ENCODE measurements around the gene SAFB2.

Gene SAFB2

DNA sequence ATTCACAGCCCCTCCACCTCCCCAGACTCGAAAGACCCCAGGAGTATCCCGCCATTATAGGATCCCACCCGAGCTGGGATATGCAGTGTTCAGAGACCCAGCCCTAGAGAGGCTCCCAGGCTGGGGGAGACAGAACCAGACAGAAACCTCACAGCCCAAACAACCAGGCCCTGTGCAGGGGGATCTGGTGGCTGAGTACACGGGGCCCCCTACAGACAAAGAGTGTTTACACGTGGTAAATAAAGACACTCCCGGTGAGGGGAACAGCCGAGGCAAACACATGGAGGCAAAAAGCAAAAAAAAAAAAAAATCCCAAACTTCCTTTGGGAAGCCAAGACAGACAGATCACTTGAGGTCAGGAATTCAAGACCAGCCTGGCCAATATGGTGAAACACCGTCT is 79.9 kb downstream of the SAFB2 start:
- no peak for DNase-seq (ENCODE audit: low read depth, low spot score)

DNA sequence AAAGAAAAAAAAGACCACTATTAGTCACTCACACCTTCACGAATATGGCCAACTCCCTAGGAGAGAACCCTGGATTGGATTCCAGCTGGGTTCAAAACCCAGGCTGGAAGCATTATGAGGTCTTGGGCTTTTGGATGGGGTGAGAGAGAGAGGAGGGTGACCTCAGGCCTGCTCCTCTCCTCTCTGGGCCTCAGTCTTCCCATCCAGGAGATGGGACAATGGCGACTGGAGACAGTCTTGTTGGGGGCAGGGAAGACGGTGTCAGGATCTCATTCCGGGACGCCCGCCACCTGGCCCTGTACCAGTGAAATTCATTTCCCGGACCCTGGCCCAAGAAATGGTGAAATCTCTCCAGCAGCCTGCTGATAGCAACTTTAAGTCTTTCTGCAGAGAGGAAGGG is 81.1 kb downstream of the SAFB2 start:
- no peak for DNase-seq (ENCODE audit: low read depth, low spot score)

DNA sequence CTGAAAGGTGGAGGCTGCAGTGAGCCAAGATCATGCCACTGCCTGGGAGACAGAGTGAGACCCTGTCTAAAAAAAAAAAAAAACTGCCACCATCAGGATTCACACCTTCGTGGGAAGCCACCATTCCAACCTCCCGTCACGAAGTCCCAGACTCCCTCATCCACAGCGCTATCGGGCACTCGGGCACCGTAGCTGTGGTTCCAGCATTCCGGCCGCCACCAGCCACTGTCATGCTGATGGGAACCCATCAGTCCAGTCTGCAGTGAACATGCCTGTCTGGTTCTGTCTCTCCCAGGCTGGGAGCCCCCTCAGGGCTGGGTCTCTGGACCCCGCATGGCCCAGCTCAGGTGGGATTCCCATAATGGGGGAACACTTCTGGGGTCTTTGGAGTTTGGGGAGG is 82.4 kb downstream of the SAFB2 start:
- no peak for DNase-seq (ENCODE audit: low read depth, low spot score)

DNA sequence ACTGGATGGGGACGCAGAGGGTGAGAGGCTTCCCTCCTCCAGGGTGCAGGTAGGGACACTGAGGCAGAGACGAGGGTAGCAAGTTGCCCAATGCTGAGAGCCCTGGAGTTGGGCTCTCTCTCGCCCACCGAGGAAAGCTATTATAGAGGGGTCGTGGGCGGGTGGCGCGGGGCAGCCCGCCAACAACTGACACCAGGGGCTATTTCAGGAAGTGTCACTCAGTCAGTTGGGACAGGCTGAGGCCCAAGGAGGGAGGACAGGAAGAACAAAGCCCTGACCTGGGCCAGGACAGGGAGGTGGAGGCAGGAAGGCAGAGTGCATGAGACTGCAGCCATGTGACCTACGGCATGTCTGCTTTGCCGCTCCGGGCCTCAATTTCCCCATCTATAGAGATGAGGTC is 84.7 kb downstream of the SAFB2 start:
- DNase-seq (ENCODE audit: low read depth, low spot score) = no peak

Measured in astrocyte of the hippocampus (primary cell).